GM19025 (cell line): ENCODE data around the gene THAP4.

Source experiments
- ATAC-seq: cut with Tn5 transposase; IDR thresholded peaks from one replicate; pipeline ENCODE4 v1.9.1; 2021; ENCODE audit warnings: mild to moderate bottlenecking, low read depth, moderate library complexity; ENCODE audit not compliant: unreplicated experiment

Gene THAP4

GRCh38 chr2:241553512-241553830 lies 83.5 kb downstream of the THAP4 start:
- no peak for ATAC-seq

- ATAC-seq, result no peak
Observed at GRCh38 chr2:241551998-241552737, 84.8 kb downstream of the THAP4 start.

GRCh38 chr2:241551599-241551997 lies 85.4 kb downstream of the THAP4 start:
- no peak for ATAC-seq

- no peak for ATAC-seq
Observed at GRCh38 chr2:241550616-241551580, 86.1 kb downstream of the THAP4 start.

- no peak for ATAC-seq
Observed at GRCh38 chr2:241548451-241548835, 88.5 kb downstream of the THAP4 start.

GRCh38 chr2:241547781-241548450 lies 89.0 kb downstream of the THAP4 start:
- ATAC-seq, result no peak

GRCh38 chr2:241546771-241547498 lies 90.0 kb downstream of the THAP4 start:
- no peak for ATAC-seq

- ATAC-seq, result no peak
Observed at GRCh38 chr2:241545523-241546473, 91.2 kb downstream of the THAP4 start.

GRCh38 chr2:241545106-241545505 lies 91.9 kb downstream of the THAP4 start:
- ATAC-seq, result no peak

- ATAC-seq, result no peak
Observed at GRCh38 chr2:241542278-241542605, 94.7 kb downstream of the THAP4 start.

GRCh38 chr2:241541564-241542277 lies 95.2 kb downstream of the THAP4 start:
- ATAC-seq, result no peak

GRCh38 chr2:241540771-241541561 lies 96.0 kb downstream of the THAP4 start:
- ATAC-seq, result no peak

GRCh38 chr2:241540401-241540770 lies 96.6 kb downstream of the THAP4 start:
- no peak for ATAC-seq

GRCh38 chr2:241539616-241540374 lies 97.2 kb downstream of the THAP4 start:
- ATAC-seq, result no peak

GRCh38 chr2:241538838-241539615 lies 97.9 kb downstream of the THAP4 start:
- no peak for ATAC-seq

- ATAC-seq, result no peak
Observed at GRCh38 chr2:241535871-241536655, 100.9 kb downstream of the THAP4 start.
